ENCODE data around the gene ANK2.

The ANK2 gene

DNA sequence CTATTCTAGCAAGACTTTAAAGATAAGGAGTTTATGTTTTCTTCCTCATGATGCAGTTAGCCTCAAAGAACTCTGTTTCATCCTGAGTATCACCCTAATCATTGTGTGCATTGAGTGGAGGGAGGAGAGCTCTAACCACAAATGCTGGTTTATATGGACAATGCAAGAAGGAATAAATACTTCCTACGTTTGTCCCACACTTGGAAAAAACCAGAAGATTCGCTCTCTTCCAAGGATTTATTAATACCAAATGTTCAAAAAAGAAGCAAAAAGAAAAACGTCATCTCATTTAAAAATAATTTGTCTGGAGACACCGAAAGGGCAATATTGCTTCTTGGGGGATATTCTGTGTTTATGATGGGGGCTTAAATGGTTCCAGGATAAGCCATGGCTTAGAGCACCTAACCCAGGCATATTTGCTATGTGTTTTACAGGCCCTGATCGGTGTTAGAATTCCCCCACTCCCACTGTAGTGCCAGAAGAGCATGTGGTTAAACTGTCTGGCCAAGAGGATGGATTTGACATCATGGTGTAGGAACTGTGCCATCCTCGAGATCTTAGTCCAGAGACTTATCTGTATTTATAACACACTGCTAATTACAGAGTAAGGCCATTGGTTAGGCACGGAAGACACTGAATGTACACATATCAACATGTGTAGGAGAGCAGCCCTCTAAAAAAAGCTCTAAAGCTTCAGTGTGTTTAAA, 227.2 kb downstream of the ANK2 start:
- Mint-ChIP-seq H3K27ac (no peak overlapping the region), H3K4me1 (ENCODE audit: low read depth) (no peaks in the 10 kb centered on the region), H3K27me3 (peaks cover 26% of the 10 kb centered on the region), H3K4me3 (no peak overlapping the region), H3K9me3 (no peaks in the 10 kb centered on the region), H3K36me3 (ENCODE audit: low read depth) (no peaks in the 10 kb centered on the region)

DNA sequence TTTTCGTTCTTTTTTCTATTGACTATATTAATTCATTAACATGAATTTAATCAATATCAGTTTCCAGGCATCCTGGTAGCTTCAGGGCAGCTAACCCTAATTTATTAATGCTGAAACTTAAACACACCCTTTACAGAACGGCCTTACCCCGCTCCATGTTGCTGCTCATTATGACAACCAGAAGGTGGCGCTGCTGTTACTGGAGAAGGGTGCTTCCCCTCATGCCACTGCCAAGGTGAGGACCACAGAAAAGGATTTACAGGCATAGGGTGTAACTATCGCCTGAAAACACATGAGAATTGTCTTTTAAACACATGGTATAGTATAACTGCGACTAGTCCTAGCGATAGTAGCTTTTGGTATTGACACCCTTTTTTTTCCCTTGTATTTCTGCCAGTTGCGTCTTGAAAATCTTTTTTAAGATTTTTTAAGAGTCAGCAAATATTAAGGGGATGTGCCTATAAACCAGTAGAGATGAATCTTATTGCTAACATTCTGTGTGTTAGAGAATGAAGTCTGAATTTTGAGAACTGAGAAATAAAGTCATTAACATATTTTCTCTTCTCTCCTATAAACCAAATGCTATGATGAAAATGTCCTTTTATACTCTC, 229.0 kb downstream of the ANK2 start:
- Mint-ChIP-seq H3K27me3 (peaks cover 27% of the 10 kb centered on the region), H3K4me1 (ENCODE audit: low read depth) (no peaks in the 10 kb centered on the region), H3K27ac (no peak overlapping the region), H3K9me3 (no peaks in the 10 kb centered on the region), H3K36me3 (ENCODE audit: low read depth) (no peaks in the 10 kb centered on the region), H3K4me3 (no peak overlapping the region)

DNA sequence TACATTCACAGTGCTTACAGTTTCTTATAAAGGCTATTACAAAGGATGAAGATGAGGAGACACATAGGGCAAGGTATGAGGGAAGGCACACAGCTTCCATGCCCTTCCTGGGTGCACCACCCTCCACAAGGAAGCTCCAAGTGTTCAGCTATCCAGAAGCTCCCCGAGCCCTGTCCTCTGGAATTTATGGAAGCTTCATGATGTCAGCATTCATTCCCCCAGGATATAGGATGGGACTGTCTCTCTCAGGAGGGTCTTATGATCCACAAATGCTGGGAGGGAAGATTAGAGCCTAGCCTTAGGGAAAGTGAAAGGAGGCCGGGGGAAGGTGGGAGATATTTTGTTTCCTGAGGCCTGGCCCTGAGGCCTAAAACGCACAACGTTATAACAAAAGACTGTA, 236.0 kb downstream of the ANK2 start:
- no peak overlapping the region for H3K4me3 Mint-ChIP-seq
- H3K27me3 Mint-ChIP-seq = peaks cover 5% of the 10 kb centered on the region
- no peaks in the 10 kb centered on the region for H3K36me3 Mint-ChIP-seq (ENCODE audit: low read depth)
- H3K4me1 Mint-ChIP-seq (ENCODE audit: low read depth) = no peaks in the 10 kb centered on the region
- H3K27ac Mint-ChIP-seq = no peak overlapping the region
- no peaks in the 10 kb centered on the region for H3K9me3 Mint-ChIP-seq

DNA sequence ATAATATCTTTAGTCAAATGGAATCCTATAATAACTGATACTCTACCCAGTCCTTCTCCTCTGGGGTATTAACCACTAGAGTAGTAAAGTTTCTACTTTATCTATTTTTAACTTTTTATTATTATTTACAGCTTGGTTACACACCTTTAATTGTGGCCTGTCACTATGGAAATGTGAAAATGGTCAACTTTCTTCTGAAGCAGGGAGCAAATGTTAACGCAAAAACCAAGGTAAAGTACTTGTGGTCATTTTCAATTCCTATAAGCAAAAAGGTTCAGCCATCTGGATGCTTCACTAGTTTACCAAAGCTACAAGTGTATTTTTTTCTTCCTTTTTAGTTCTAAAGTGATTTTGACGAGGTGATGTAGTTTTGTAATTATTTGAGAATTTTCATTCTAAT, 238.8 kb downstream of the ANK2 start:
- H3K27me3 Mint-ChIP-seq = peaks cover 6% of the 10 kb centered on the region
- no peak overlapping the region for H3K27ac Mint-ChIP-seq
- H3K9me3 Mint-ChIP-seq = no peaks in the 10 kb centered on the region
- no peak overlapping the region for H3K4me3 Mint-ChIP-seq
- H3K4me1 Mint-ChIP-seq (ENCODE audit: low read depth) = no peaks in the 10 kb centered on the region
- no peaks in the 10 kb centered on the region for H3K36me3 Mint-ChIP-seq (ENCODE audit: low read depth)

DNA sequence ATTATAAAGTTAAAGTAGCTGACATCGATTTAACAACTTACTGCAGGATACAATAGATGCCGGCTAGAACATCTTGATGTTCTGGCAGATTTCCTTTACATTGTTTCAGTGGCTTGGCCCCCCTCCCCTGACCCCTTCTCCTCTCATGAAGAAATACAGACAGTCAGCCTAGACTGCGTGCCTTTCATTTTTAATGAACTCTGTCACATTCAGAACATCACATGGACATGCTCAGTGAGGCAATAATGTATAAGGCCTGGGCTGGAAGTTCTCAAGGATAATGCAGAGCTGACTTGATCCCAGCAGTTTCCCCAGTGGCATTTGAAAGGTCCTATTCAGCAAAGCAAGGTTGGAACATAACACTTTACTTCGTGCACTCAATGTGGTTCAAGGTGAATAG, 239.2 kb downstream of the ANK2 start:
- Mint-ChIP-seq H3K4me3 (no peak overlapping the region), H3K4me1 (ENCODE audit: low read depth) (no peaks in the 10 kb centered on the region), H3K36me3 (ENCODE audit: low read depth) (no peaks in the 10 kb centered on the region), H3K9me3 (no peaks in the 10 kb centered on the region), H3K27ac (no peak overlapping the region), H3K27me3 (peaks cover 6% of the 10 kb centered on the region)

DNA sequence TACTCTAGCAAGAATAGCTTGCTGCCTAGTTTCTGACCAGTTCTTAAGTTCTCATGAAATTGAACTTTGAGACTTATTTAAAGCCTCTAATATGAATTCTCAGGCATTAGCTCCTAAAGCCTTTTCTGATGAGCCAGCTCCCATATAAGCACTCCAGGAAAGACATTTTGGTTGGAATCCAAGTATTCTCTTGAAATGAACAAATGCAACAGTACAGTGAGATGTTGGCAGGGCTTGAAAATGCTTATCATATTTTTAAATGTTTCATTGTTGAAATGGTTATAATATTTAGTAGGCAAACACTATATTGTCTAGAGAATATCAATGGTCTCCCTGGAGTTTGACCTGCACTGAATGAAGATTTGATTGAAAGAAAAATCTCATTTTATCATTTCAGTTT, 240.3 kb downstream of the ANK2 start:
- no peaks in the 10 kb centered on the region for H3K36me3 Mint-ChIP-seq (ENCODE audit: low read depth)
- no peak overlapping the region for H3K4me3 Mint-ChIP-seq
- no peak overlapping the region for H3K27ac Mint-ChIP-seq
- H3K9me3 Mint-ChIP-seq = no peaks in the 10 kb centered on the region
- peaks cover 10% of the 10 kb centered on the region for H3K27me3 Mint-ChIP-seq
- no peaks in the 10 kb centered on the region for H3K4me1 Mint-ChIP-seq (ENCODE audit: low read depth)

DNA sequence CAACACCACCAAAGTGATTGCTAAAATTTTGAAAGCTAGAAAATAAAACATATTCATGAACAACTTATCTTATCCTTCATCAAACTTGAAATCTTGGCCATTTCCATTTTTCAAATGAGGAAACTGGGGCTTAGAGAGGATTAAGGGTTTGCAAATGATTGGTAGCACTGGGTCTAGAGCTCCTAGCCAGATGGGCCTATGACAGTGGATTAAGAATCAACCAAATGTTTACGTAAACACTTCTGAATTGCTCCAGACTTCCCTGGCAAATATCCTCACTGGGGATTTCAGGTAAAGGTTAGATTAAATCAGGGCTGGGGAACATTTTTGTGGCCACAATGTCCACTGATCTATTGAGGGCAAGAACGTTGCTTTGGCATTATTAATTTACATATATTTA, 241.2 kb downstream of the ANK2 start:
- H3K27me3 Mint-ChIP-seq = peaks cover 17% of the 10 kb centered on the region
- no peaks in the 10 kb centered on the region for H3K9me3 Mint-ChIP-seq
- H3K27ac Mint-ChIP-seq = no peak overlapping the region
- H3K4me3 Mint-ChIP-seq = no peak overlapping the region
- no peaks in the 10 kb centered on the region for H3K36me3 Mint-ChIP-seq (ENCODE audit: low read depth)
- H3K4me1 Mint-ChIP-seq (ENCODE audit: low read depth) = no peaks in the 10 kb centered on the region

DNA sequence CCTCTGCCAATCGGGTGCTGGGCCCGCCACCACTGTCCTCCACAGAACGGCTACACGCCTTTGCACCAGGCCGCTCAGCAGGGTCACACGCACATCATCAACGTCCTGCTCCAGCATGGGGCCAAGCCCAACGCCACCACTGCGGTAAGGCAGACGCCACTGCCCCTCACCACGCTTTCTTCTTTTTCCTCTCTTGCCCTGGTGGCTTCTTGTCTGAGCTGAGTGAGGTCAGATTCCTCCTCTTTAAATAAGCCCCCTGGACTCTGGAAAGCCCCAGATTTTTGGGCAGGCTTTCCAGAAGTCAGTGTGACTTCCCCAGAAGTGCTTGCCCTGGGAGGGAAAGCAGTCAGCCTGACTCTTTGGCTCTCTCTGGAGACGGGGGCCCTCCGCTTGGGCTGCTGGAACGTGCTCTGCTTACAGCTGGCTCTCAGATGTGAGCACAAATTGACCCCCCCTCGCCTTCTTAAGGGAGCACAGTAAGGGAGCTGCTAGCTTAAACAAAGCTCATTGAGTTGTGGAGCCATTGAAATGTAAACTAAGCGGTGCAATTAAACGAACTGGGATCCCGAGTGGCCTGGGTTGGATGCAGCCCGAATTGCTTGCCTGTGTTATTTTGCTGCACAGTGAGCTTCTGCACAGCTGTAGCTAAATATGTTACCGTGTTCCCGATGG, 243.1 kb downstream of the ANK2 start:
- Mint-ChIP-seq H3K4me3 (no peak overlapping the region), H3K27me3 (peaks cover 19% of the 10 kb centered on the region), H3K9me3 (no peaks in the 10 kb centered on the region), H3K36me3 (ENCODE audit: low read depth) (no peaks in the 10 kb centered on the region), H3K4me1 (ENCODE audit: low read depth) (no peaks in the 10 kb centered on the region), H3K27ac (no peak overlapping the region)

DNA sequence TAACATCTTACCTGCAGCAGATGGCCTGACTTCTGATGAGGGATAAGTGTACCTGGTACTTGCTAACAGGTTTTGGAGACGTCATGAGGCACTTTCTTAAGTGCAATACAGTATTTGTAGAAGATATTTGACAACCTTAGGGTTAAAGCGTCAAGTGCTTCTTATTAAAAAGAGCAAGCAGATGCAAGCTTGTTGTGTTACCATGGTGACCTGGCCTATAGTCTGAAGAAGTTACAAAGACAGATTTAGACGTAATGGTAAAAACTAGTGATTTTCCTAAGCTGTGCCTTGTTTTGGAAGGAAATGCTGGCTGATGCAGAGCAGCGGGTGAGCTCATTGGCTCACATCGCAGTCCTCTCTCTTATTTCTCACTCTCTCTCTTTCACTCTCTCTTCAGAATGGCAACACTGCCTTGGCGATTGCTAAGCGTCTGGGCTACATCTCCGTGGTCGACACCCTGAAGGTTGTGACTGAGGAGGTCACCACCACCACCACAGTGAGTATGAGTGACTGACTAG, 243.6 kb downstream of the ANK2 start:
- peaks cover 19% of the 10 kb centered on the region for H3K27me3 Mint-ChIP-seq
- no peaks in the 10 kb centered on the region for H3K36me3 Mint-ChIP-seq (ENCODE audit: low read depth)
- H3K27ac Mint-ChIP-seq = no peak overlapping the region
- H3K4me1 Mint-ChIP-seq (ENCODE audit: low read depth) = no peaks in the 10 kb centered on the region
- no peak overlapping the region for H3K4me3 Mint-ChIP-seq
- no peaks in the 10 kb centered on the region for H3K9me3 Mint-ChIP-seq

DNA sequence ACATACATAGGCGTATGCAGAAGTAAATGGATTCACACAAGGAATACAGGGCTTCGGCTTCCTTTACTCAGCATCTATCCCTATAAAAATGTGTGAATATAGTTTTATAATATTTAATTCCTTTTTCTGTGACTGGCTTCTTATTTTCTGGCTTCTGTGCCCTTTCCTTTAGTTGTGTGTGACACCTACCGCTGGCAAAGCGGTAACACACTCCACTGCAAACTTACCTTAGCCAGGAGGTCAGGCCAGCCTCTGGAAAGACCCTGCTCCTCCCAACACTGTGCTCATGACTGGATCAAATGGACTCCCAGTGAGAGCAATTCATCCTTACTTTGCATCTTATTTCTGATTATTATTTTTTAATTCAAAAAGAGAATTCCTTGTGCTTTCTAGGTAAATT, 244.2 kb downstream of the ANK2 start:
- H3K27ac Mint-ChIP-seq = no peak overlapping the region
- H3K4me1 Mint-ChIP-seq (ENCODE audit: low read depth) = no peaks in the 10 kb centered on the region
- no peaks in the 10 kb centered on the region for H3K36me3 Mint-ChIP-seq (ENCODE audit: low read depth)
- no peak overlapping the region for H3K4me3 Mint-ChIP-seq
- peaks cover 19% of the 10 kb centered on the region for H3K27me3 Mint-ChIP-seq
- H3K9me3 Mint-ChIP-seq = no peaks in the 10 kb centered on the region

DNA sequence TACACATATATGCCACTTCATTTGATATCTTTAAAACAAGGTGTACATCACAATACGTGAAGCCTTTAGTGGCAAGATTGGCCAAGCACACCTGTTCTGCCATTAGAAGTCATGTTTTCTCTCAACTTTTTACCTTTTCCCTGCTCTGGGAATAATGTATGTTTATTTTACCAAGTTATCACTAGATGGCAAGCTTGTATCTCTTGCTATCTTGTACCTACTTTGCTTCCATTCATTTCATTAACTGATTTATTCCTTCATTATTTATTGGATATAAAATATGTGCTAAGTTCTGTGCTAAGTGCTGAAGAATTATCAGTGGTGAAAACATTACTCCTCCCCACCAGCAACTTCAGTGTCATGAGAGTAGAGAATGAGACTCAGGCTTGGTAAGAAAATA, 245.5 kb downstream of the ANK2 start:
- no peak overlapping the region for H3K27ac Mint-ChIP-seq
- no peak overlapping the region for H3K4me3 Mint-ChIP-seq
- peaks cover 19% of the 10 kb centered on the region for H3K27me3 Mint-ChIP-seq
- H3K4me1 Mint-ChIP-seq (ENCODE audit: low read depth) = no peaks in the 10 kb centered on the region
- no peaks in the 10 kb centered on the region for H3K9me3 Mint-ChIP-seq
- H3K36me3 Mint-ChIP-seq (ENCODE audit: low read depth) = no peaks in the 10 kb centered on the region

DNA sequence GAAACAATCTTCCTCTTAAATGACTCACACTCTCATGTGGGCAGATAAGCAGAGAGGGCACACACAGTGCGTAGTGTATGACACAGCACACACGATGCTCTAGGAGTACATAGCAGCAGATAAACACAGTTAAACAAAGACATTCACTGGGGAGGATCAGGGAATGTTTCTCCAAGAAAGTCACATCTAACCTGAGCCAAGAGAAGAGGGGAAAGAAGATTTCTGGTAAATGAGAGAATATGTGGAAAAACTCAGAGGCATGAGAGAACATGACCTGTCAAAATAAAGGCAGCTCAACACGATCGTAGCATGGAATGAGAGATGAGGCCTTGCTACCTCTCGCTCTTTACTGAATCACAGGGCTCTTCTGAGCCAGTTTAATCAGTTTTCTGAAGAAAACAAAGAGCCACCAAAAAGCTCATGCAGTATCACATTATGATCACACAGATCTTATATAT, 251.0 kb downstream of the ANK2 start:
- H3K4me1 Mint-ChIP-seq (ENCODE audit: low read depth) = peaks cover 5% of the 10 kb centered on the region
- no peaks in the 10 kb centered on the region for H3K36me3 Mint-ChIP-seq (ENCODE audit: low read depth)
- peaks cover 4% of the 10 kb centered on the region for H3K27me3 Mint-ChIP-seq
- no peak overlapping the region for H3K27ac Mint-ChIP-seq
- H3K4me3 Mint-ChIP-seq = no peak overlapping the region
- no peaks in the 10 kb centered on the region for H3K9me3 Mint-ChIP-seq

DNA sequence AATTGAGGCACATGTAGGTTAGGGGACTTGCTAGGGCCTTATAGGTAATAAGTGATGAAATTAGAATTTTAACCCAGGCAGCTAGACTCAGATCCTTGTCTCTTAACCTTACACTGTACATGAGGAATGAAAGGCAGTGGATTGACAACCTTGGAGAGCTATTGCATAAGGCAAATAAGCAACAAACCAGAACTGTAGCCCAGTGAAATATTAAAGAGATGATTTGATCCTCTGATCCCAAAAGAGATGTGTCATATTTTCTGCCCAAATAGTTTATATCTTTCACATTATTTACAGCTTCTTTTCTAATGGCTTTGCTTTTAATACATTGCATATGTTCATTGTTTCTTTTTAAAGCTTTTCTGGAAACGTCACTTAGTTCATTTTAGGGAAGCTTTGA, 252.6 kb downstream of the ANK2 start:
- H3K9me3 Mint-ChIP-seq = no peaks in the 10 kb centered on the region
- peaks cover 5% of the 10 kb centered on the region for H3K4me1 Mint-ChIP-seq (ENCODE audit: low read depth)
- no peak overlapping the region for H3K4me3 Mint-ChIP-seq
- H3K27ac Mint-ChIP-seq = no peak overlapping the region
- H3K27me3 Mint-ChIP-seq = no peaks in the 10 kb centered on the region
- no peaks in the 10 kb centered on the region for H3K36me3 Mint-ChIP-seq (ENCODE audit: low read depth)

DNA sequence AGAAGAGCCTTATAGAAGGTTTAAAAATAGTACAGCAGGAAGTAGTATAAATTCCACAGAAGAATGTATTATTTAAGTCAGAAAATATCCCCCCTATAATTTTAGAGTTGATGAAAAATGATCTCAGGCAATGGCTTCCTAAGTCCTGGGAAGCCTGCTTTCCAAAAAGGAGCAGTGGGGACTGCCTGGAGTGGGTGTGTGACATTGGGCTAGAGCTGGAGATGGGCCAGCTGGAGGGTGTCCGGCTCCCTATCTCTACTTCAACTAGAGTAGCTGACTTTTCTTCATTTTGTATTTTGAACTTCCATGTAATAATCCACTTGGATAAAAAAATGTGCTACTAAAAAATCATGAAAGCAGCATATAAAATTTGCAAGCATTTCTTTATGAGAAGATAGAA, 253.9 kb downstream of the ANK2 start:
- H3K4me1 Mint-ChIP-seq (ENCODE audit: low read depth) = peaks cover 5% of the 10 kb centered on the region
- no peaks in the 10 kb centered on the region for H3K9me3 Mint-ChIP-seq
- H3K27me3 Mint-ChIP-seq = no peaks in the 10 kb centered on the region
- no peaks in the 10 kb centered on the region for H3K36me3 Mint-ChIP-seq (ENCODE audit: low read depth)
- no peak overlapping the region for H3K4me3 Mint-ChIP-seq
- H3K27ac Mint-ChIP-seq = no peak overlapping the region

DNA sequence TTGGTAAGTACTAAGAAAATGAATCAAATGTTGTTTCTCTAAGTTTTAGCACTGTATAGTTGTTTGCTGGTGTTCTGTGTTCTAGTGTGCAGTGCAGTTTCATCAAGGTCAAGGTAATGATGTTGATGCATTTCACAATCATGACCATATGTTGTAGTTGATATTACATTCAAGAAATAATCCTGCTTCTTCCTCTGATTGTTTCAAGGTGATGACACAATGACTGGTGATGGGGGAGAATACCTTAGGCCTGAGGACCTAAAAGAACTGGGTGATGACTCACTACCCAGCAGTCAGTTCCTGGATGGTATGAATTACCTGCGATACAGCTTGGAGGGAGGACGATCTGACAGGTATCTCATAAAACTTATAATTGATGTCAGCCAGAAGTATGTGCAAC, 261.6 kb downstream of the ANK2 start:
- no peaks in the 10 kb centered on the region for H3K4me1 Mint-ChIP-seq (ENCODE audit: low read depth)

More for the DNA sequence above, 261.6 kb downstream of the ANK2 start:
- no peaks in the 10 kb centered on the region for H3K9me3 Mint-ChIP-seq
- no peak overlapping the region for H3K4me3 Mint-ChIP-seq
- H3K27me3 Mint-ChIP-seq = peaks cover 9% of the 10 kb centered on the region
- no peaks in the 10 kb centered on the region for H3K36me3 Mint-ChIP-seq (ENCODE audit: low read depth)
- no peak overlapping the region for H3K27ac Mint-ChIP-seq
